GM21529 (cell line): Measurements from ENCODE around the gene RGS4.

ENCODE experiments used
- ATAC-seq: cut with Tn5 transposase; IDR thresholded peaks from one replicate; pipeline ENCODE4 v1.9.1; 2021; ENCODE audit not compliant: unreplicated experiment

Gene RGS4

GRCh38 chr1:163094589-163094988 lies 25.4 kb downstream of the RGS4 start:
- ATAC-seq, result no peak

GRCh38 chr1:163095213-163095612 lies 26.1 kb downstream of the RGS4 start:
- no peak for ATAC-seq

GRCh38 chr1:163102590-163102989 lies 33.4 kb downstream of the RGS4 start:
- no peak for ATAC-seq

- no peak for ATAC-seq
These were observed 35.4 kb downstream of the RGS4 start for GRCh38 chr1:163104385-163105099.

GRCh38 chr1:163106364-163106987 lies 37.3 kb downstream of the RGS4 start:
- no peak for ATAC-seq

- no peak for ATAC-seq
These were observed 38.5 kb downstream of the RGS4 start for GRCh38 chr1:163107655-163108054.

- no peak for ATAC-seq
These were observed 46.7 kb downstream of the RGS4 start for GRCh38 chr1:163115887-163116286.

- ATAC-seq, result no peak
These were observed 50.5 kb downstream of the RGS4 start for GRCh38 chr1:163119707-163120106.

GRCh38 chr1:163120372-163120771 lies 51.2 kb downstream of the RGS4 start:
- ATAC-seq, result no peak

- no peak for ATAC-seq
These were observed 55.7 kb downstream of the RGS4 start for GRCh38 chr1:163124812-163125211.
